Spleen (tissue), 11 donors: ENCODE data around the gene AOC2. TPM values are rescaled to one million over a fixed set of nuclear protein-coding genes. Genes with fewer than 3 reads are reported as not detected.

ENCODE experiments used
- DNase-seq: peaks from one replicate; pipeline ENCODE4 v3.0.0-alpha.2; 2020
- H3K27ac ChIP-seq, 8 donors: fragments of 200-600 bp; sonication (generic) in 7 of 8; 1 replicate in 4 of 8; 2 replicates in 4 of 8; pipeline versions ENCODE4 v1.5.0 to v1.8.0; 2016 to 2021; ENCODE audit warnings: inconsistent platforms in 4 of 8, mild to moderate bottlenecking in 4 of 8, moderate library complexity in 1 of 8
- H3K27me3 ChIP-seq, 7 donors: fragments of 200-600 bp; sonication (generic) in 6 of 7; replicated peaks in 1 of 7; 1 replicate in 4 of 7; 2 replicates in 3 of 7; pipeline versions ENCODE4 v1.5.0 to v1.8.0; 2016 to 2021; ENCODE audit warnings: inconsistent platforms in 3 of 7, mild to moderate bottlenecking in 1 of 7
- H3K36me3 ChIP-seq, 6 donors: fragments of 200-600 bp; sonication (generic) in 5 of 6; 1 replicate in 4 of 6; 2 replicates in 2 of 6; pipeline versions ENCODE4 v1.5.0 to v1.8.0; 2016 to 2021; ENCODE audit warnings: inconsistent platforms in 2 of 6
- H3K4me1 ChIP-seq, 6 donors: fragments of 200-600 bp; sonication (generic) in 5 of 6; 1 replicate in 3 of 6; 2 replicates in 3 of 6; pipeline versions ENCODE4 v1.5.0 to v1.8.0; 2016 to 2021; ENCODE audit warnings: inconsistent platforms in 3 of 6
- H3K4me3 ChIP-seq, 8 donors: fragments of 200-600 bp; sonication (generic) in 7 of 8; 1 replicate in 4 of 8; 2 replicates in 4 of 8; pipeline versions ENCODE4 v1.5.0 to v1.8.0; 2016 to 2021; ENCODE audit warnings: inconsistent platforms in 4 of 8, mild to moderate bottlenecking in 4 of 8, moderate library complexity in 2 of 8
- H3K9me3 ChIP-seq, 8 donors: fragments of 200-600 bp; sonication (generic) in 7 of 8; 1 replicate in 4 of 8; 2 replicates in 4 of 8; pipeline versions ENCODE4 v1.5.0 to v1.8.0; 2016 to 2021; ENCODE audit warnings: inconsistent platforms in 4 of 8
- POLR2A ChIP-seq, 3 donors: fragments of 450-650 bp; IDR thresholded peaks; one replicate each; pipeline ENCODE4 v1.5.1; 2017; ENCODE audit warnings: antibody characterized with exemption in 3 of 3, mild to moderate bottlenecking in 1 of 3
- POLR2AphosphoS5 ChIP-seq, 3 donors: sonication (generic); formaldehyde crosslinking; IDR thresholded peaks; one replicate each; pipeline ENCODE4 v1.5.1; 2017; ENCODE audit warnings: antibody characterized with exemption in 3 of 3
- WGBS, 5 donors: extraction: QIAGEN DNeasy Blood & Tissue Kit in 3 of 5; methylation state at CpG; one replicate each; pipeline versions ENCODE4 v1.1.5 to v1.1.7; 2013 to 2018; 5-methylcytosine and 5-hydroxymethylcytosine counted together
- intact Hi-C: fragments of 100-400 bp; cut with DNase I; formaldehyde crosslinking; loops from one replicate; pipeline ENCODE4 v1.15.0; 2023; ENCODE audit warnings: low total_unique reads
- polyA plus RNA-seq, 3 donors: library from polyadenylated mRNA; stranded (reverse); fragments of 200-250 nt; gene quantifications; one replicate each; pipeline ENCODE4 v1.2.1, GENCODE V29; 2013
- total RNA-seq, 7 donors: library from RNA; depleted of rRNA in 3 of 7; stranded (reverse); fragments of >200 nt in 3 of 7; fragmentation: NEBNext Ultra II Directional in 4 of 7; extraction: Animal tissue kit (Norgen Biotek cat#: 25700) in 4 of 7; gene quantifications; one replicate each; pipeline versions ENCODE4 v1.1.0 to v1.2.1, GENCODE V29; 2016 to 2021
- TF ChIP-seq, protein P1 (sequence below), 11 experiments: fragments of 200-600 bp in 7 of 11; fragments of 450-650 bp in 4 of 11; sonication (generic) in 4 of 11; IDR thresholded peaks in 8 of 11; conservative IDR thresholded peaks in 3 of 11; 1 replicate in 7 of 11; 2 replicates in 4 of 11; pipeline versions ENCODE4 v1.4.0 to v1.8.0; 2016 to 2021; ENCODE audit warnings: antibody characterized with exemption in 11 of 11, inconsistent platforms in 4 of 11, mild to moderate bottlenecking in 1 of 11
- donor health status: healthy with polysubstance abuse.
- donor health status: DM: no; HTN: no; CAD: no; lungs with moderate emphysema.
- donor health status: DM: no; HTN: no; CAD: no.
- donor health status: Bipolar disorder and iron deficiency.
- donor health status: healthy.
- donor health status: DM: no; HTN: no; CAD: no.
- donor health status: DM: yes; HTN: yes; CAD: no.

AOC2 gene
- total and polyA plus RNA-seq, 10 donors: 0.59 to 3.6 (median 2.6) TPM

DNA sequence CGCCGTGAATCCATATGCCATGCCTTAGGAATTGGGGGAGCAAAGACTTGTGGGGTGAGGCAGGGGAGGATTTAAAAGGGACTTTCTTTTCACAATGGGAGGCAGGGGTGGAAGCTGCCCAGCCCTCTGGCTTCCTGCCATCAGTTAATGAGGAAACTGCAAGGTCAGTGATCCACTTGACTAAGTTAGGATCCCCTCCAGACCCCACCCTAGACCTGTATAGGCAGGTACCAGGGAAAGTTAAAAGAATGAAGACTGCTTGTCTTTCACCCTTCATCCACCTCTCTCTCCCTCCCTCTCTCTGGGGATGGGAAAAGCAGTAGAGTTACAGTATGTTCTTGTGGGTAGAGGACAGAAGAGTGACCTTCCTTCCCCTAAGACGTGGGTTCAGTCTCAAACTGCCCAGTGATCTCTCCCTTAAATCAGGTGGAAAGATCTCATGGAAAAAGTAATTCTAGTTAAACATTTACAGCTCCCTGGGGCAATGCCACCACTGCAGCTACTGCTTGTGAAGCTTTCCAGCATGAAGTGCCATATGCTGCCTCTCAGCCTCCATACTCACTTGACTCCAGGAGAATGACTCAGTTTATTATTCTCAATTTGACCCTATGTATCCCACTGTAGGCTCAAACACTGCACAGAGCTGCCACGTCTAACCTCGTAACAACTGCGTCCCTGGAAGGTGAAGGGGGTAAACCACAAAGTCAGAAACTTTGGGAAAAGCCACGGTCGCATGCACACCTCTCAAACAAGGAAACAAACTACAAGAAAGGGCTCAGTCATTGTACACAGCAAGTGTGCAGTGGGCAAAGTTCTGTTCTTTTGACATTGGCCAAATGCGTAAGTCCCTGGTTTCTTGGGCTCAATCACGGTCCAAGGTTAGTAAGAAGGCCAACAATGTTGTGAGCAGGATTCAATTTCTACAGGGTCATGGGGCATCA lies 47.0 kb upstream of the AOC2 start:
- WGBS, 5 donors: 75 to 86% (median 78%) methylated on average over 10 of the region's 10 CpGs

DNA sequence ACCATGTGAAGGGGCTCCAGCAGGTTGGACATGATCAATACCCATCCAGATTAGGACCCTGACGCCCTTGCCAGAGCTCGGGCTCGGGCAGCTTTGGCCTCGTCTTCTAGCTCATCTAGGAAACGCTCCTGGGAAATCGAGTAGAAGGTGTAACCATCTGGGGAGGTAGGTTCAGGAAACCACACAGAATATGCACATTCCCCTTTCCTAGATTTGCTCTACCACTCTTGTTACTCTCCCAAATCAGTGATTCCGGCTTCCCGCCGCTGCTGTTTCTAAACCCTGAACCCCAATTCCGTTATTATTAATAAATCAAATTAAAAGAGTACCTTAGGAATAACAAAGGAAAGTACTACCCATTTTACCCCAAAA lies 46.4 kb upstream of the AOC2 start:
- H3K27me3 ChIP-seq: no peaks in the 10 kb centered on the region
- peak overlapping the region in 6 of 8 donors; percentile 61 to 84 (median 76) for H3K27ac ChIP-seq
- WGBS, 5 donors: 14 to 19% (median 17%) methylated on average over 10 of the region's 10 CpGs
- H3K9me3 ChIP-seq: no peaks in the 10 kb centered on the region
- peaks cover 0 to 20% (median 2%) of the 10 kb centered on the region in 6 donors for H3K36me3 ChIP-seq
- peaks cover 13 to 43% (median 25%) of the 10 kb centered on the region in 6 donors for H3K4me1 ChIP-seq
- TF ChIP-seq POLR2A (IDR thresholded peaks at IDR 0.05): no peak
- TF ChIP-seq, protein P1, sequence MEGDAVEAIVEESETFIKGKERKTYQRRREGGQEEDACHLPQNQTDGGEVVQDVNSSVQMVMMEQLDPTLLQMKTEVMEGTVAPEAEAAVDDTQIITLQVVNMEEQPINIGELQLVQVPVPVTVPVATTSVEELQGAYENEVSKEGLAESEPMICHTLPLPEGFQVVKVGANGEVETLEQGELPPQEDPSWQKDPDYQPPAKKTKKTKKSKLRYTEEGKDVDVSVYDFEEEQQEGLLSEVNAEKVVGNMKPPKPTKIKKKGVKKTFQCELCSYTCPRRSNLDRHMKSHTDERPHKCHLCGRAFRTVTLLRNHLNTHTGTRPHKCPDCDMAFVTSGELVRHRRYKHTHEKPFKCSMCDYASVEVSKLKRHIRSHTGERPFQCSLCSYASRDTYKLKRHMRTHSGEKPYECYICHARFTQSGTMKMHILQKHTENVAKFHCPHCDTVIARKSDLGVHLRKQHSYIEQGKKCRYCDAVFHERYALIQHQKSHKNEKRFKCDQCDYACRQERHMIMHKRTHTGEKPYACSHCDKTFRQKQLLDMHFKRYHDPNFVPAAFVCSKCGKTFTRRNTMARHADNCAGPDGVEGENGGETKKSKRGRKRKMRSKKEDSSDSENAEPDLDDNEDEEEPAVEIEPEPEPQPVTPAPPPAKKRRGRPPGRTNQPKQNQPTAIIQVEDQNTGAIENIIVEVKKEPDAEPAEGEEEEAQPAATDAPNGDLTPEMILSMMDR (IDR thresholded peaks at IDR 0.05 in 8 of 11, conservative IDR thresholded peaks at IDR 0.05 in 3 of 11): no peak
- no peak for TF ChIP-seq POLR2AphosphoS5 (IDR thresholded peaks at IDR 0.05)
- intact Hi-C loops: no loop called here
- DNase-seq: no peak
- peak overlapping the region; percentile 62 to 97 (median 84) for H3K4me3 ChIP-seq

More for the DNA sequence above, 47.0 kb upstream of the AOC2 start:
- peaks cover 0 to 20% (median 2%) of the 10 kb centered on the region in 6 donors for H3K36me3 ChIP-seq
- H3K27ac ChIP-seq: peak overlapping the region in 2 of 8 donors; percentile 76 to 84
- no peaks in the 10 kb centered on the region for H3K27me3 ChIP-seq
- intact Hi-C loops: no loop called here
- no peak for DNase-seq
- TF ChIP-seq POLR2AphosphoS5 (IDR thresholded peaks at IDR 0.05): no peak
- peak overlapping the region; percentile 62 to 97 (median 84) for H3K4me3 ChIP-seq
- H3K4me1 ChIP-seq: peaks cover 13 to 43% (median 25%) of the 10 kb centered on the region in 6 donors
- no peaks in the 10 kb centered on the region for H3K9me3 ChIP-seq

DNA sequence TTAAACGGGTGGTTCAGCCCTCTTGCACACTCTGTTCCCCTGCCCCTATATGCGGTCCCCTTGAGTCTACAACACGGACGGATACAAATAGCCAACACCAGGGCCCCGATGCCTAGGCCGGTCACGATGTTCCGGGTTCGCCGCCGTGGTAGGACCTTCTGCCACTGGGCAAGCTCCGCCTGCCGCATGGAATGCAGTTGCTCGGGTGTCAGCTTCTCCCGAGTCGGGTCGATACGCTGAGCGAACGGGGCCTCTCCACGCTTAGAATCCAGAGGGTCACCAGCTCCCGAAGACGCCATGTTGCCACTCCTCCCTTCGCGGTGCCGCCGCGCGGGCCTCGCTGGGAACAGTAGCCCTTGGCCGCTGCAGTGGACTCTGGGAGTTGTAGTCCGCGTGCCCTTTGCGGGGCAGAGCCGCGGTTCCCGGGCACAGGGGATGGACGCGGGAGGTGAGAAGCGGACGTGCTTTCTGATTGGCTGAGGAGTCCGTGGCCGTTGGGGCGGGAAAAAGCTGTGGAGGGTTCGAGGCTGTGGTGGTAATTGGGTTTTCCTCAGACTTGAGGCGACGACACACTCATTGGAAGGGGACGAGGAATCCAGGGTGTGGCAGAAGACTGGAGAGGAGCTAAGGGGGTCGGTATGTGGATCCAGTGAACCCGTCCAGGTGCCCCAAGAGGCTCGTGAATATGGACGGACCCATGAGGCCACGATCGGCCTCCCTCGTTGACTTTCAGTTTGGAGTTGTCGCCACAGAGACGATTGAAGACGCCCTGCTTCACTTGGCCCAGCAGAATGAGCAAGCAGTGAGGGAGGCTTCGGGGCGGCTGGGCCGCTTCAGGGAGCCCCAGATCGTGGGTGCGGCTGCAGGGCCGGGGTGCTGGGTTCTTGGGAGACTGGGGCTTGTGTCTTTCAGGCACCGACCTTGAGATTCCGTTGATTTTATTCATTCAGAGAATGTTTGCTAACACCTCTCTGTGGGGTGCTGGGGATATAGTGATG lies 45.7 kb upstream of the AOC2 start, which contains the start of the genes CNTD1 and COA3:
CNTD1 (plus strand) TSS at position 479 of the 998 bp plus-strand sequence; CDS start at position 686, 207 bp downstream.
COA3 (minus strand) TSS at position 322 of the 998 bp plus-strand sequence; CDS start at position 299, 23 bp downstream.
- peak within 1 kb of the TSS in 6 of 8 donors; percentile 61 to 84 (median 76) for H3K27ac ChIP-seq
- H3K36me3 ChIP-seq: peaks cover 0 to 20% (median 2%) of the 10 kb centered on the region in 6 donors
- H3K9me3 ChIP-seq: no peaks in the 10 kb centered on the region
- WGBS, 5 donors: 22 to 41% (median 27%) methylated on average over 45 to 66 of the region's 66 CpGs
- TF ChIP-seq, protein P1 (IDR thresholded peaks at IDR 0.05 in 8 of 11, conservative IDR thresholded peaks at IDR 0.05 in 3 of 11): peak in 1 of 11 experiments; percentile 22
- TF ChIP-seq POLR2A (IDR thresholded peaks at IDR 0.05): no peak
- TF ChIP-seq POLR2AphosphoS5 (IDR thresholded peaks at IDR 0.05): peak; percentile 78 to 90 (median 82)
- peak; percentile 97 for DNase-seq
- intact Hi-C loops: no loop called here
- H3K4me3 ChIP-seq: peak within 1 kb of the TSS; percentile 62 to 97 (median 84)
- peaks cover 13 to 43% (median 25%) of the 10 kb centered on the region in 6 donors for H3K4me1 ChIP-seq
- no peaks in the 10 kb centered on the region for H3K27me3 ChIP-seq
